IPS DF 4.7 (cell line): Measurements from ENCODE around the gene EGLN3.

Experiments used
- DNase-seq: peaks from one replicate; pipeline ENCODE4 v3.0.0-alpha.2; 2013; ENCODE audit warnings: low spot score; ENCODE audit errors: extremely low read depth

The EGLN3 gene

DNA sequence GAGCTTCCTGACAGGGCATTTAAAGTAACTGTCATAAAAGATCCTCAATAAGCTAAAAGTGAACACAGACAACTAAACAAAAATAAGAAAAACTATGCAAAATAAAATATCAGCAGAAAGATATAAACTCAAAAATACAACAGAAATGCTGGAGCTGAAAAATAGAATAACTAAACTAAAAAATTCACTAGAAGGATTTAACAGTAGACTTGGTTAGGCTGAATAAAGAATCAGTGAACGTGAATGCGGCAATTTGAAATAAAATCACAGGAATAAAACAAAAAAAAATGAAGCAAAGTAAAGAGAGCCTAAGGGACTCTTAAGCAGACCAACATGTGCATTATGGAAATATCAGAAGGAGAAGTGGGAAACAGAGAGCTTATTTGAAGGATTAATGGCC lies 74.6 kb downstream of the EGLN3 start:
- no peak for DNase-seq
